IMR-90 (cell line): ENCODE data around the gene PRKCH. TPM values are rescaled to one million over a fixed set of nuclear protein-coding genes. Genes with fewer than 3 reads are reported as not detected.

ENCODE experiments used
- ATAC-seq: fragments of 200-7000 bp; cut with Tn5 transposase; 2 replicates; pipeline ENCODE4 v1.9.1; 2020; ENCODE audit warnings: low read depth, mild to moderate bottlenecking, moderate library complexity
- BruUV-seq: library from RNA; stranded (reverse); fragments of 400-500 nt; replicated peaks from 2 replicates; lab custom pipeline; 2021; lab: Mats Ljungman, UMichigan
- CTCF ChIA-PET: fragments of 300-600 bp; formaldehyde crosslinking; extraction: SDS; loops from one replicate; lab custom pipeline; 2021; ENCODE audit warnings: antibody characterized with exemption; lab: Yijun Ruan, JAX
- POLR2A ChIA-PET: fragments of 300-600 bp; sonication (Branson Sonifier 250); formaldehyde crosslinking; loops from one replicate; lab custom pipeline; 2022; ENCODE audit warnings: antibody characterized with exemption; ENCODE audit not compliant: unreplicated experiment; lab: Charles Lee
- DNase-seq: peaks from one replicate; pipeline ENCODE4 v3.0.0; 2013
- H2AFZ ChIP-seq: replicated peaks from 2 replicates; pipeline ENCODE3; 2013; ENCODE audit warnings: low read length, mild to moderate bottlenecking; ENCODE audit not compliant: poor library complexity
- H2AK5ac ChIP-seq: 2 replicates; pipeline ENCODE4 v1.6.1; 2013; ENCODE audit warnings: low read depth, low read length, inconsistent platforms
- H2AK9ac ChIP-seq: replicated peaks from 2 replicates; pipeline ENCODE3; 2013; ENCODE audit warnings: mild to moderate bottlenecking, low read depth, low read length, moderate library complexity; ENCODE audit not compliant: poor library complexity
- H2BK120ac ChIP-seq: 2 replicates; pipeline ENCODE4 v1.6.1; 2013; ENCODE audit warnings: low read depth, low read length, inconsistent platforms
- H2BK15ac ChIP-seq: 3 replicates; pipeline ENCODE4 v1.6.1; 2013; ENCODE audit warnings: low read depth, low read length, inconsistent platforms
- H2BK20ac ChIP-seq: 2 replicates; pipeline ENCODE4 v1.6.1; 2013; ENCODE audit warnings: low read depth, mild to moderate bottlenecking, inconsistent platforms, low read length, moderate library complexity
- H2BK5ac ChIP-seq: 2 replicates; pipeline ENCODE4 v1.6.1; 2013; ENCODE audit warnings: mild to moderate bottlenecking, low read depth, low read length, inconsistent platforms; ENCODE audit not compliant: poor library complexity, severe bottlenecking
- H3K14ac ChIP-seq: replicated peaks from 2 replicates; pipeline ENCODE4 v1.6.1; 2013; ENCODE audit warnings: low read depth, low read length, inconsistent platforms
- H3K18ac ChIP-seq: 2 replicates; pipeline ENCODE4 v1.6.1; 2013; ENCODE audit warnings: low read depth, low read length, control low read depth
- H3K23ac ChIP-seq: 2 replicates; pipeline ENCODE4 v1.6.1; 2013; ENCODE audit warnings: low read depth, low read length, inconsistent platforms
- H3K27ac ChIP-seq: 2 replicates; pipeline ENCODE4 v1.5.1; 2013; ENCODE audit warnings: mild to moderate bottlenecking, control low read depth, low read length; ENCODE audit not compliant: insufficient read depth
- H3K27me3 ChIP-seq: 2 replicates; pipeline ENCODE4 v1.6.1; 2013; ENCODE audit warnings: low read length; ENCODE audit not compliant: control insufficient read depth, insufficient read depth
- H3K36me3 ChIP-seq: 2 replicates; pipeline ENCODE4 v1.6.1; 2013; ENCODE audit warnings: low read length, mixed read lengths; ENCODE audit not compliant: control insufficient read depth, insufficient read depth
- H3K4ac ChIP-seq: 2 replicates; pipeline ENCODE4 v1.6.1; 2013; ENCODE audit warnings: low read depth, low read length, inconsistent platforms
- H3K4me1 ChIP-seq: 2 replicates; pipeline ENCODE4 v1.6.1; 2013; ENCODE audit warnings: low read length, mixed read lengths; ENCODE audit not compliant: control insufficient read depth, insufficient read depth
- H3K4me2 ChIP-seq: 2 replicates; pipeline ENCODE4 v1.6.1; 2013; ENCODE audit warnings: low read depth, mild to moderate bottlenecking, control low read depth, low read length, moderate library complexity
- H3K4me3 ChIP-seq: 2 replicates; pipeline ENCODE4 v1.5.1; 2013; ENCODE audit warnings: low read depth, mild to moderate bottlenecking, control low read depth, low read length, moderate library complexity; ENCODE audit not compliant: insufficient read depth
- H3K56ac ChIP-seq: 2 replicates; pipeline ENCODE4 v1.6.1; 2013; ENCODE audit warnings: low read length, inconsistent platforms; ENCODE audit not compliant: insufficient read depth; ENCODE audit errors: extremely low read depth
- H3K79me1 ChIP-seq, 2 experiments: 2 replicates each; pipeline ENCODE4 v1.6.1; 2013; ENCODE audit warnings: low read length in 2 of 2, inconsistent platforms in 1 of 2, low read depth in 1 of 2
- H3K9ac ChIP-seq: 2 replicates; pipeline ENCODE4 v1.6.1; 2013; ENCODE audit warnings: low read depth, low read length, control low read depth
- H3K9me1 ChIP-seq: 2 replicates; pipeline ENCODE4 v1.6.1; 2013; ENCODE audit warnings: low read length, inconsistent platforms; ENCODE audit not compliant: insufficient read depth
- H3K9me3 ChIP-seq: 2 replicates; pipeline ENCODE4 v1.6.1; 2013; ENCODE audit warnings: low read length; ENCODE audit not compliant: control insufficient read depth, insufficient read depth
- H4K20me1 ChIP-seq: 2 replicates; pipeline ENCODE4 v1.6.1; 2013; ENCODE audit warnings: low read length, inconsistent platforms; ENCODE audit not compliant: insufficient read depth
- H4K5ac ChIP-seq: 2 replicates; pipeline ENCODE4 v1.6.1; 2013; ENCODE audit warnings: mild to moderate bottlenecking, low read depth, low read length, control low read depth
- H4K8ac ChIP-seq, 2 experiments: 2 replicates each; pipeline ENCODE4 v1.6.1; 2013; ENCODE audit warnings: low read depth in 2 of 2, low read length in 2 of 2, control low read depth in 1 of 2, inconsistent platforms in 1 of 2
- H4K91ac ChIP-seq: 2 replicates; pipeline ENCODE4 v1.6.1; 2013; ENCODE audit warnings: low read depth, low read length, inconsistent platforms; ENCODE audit not compliant: insufficient read depth
- FOS ChIP-seq: fragments of 150-350 bp; IDR thresholded peaks from 2 replicates; pipeline ENCODE4 v1.6.1; 2016; ENCODE audit warnings: low read depth, low read length
- RAD21 ChIP-seq: IDR thresholded peaks from 2 replicates; pipeline ENCODE4 v1.6.1; 2012; ENCODE audit warnings: low read length, improper control_type of control experiment
- RCOR1 ChIP-seq: IDR thresholded peaks from 2 replicates; pipeline ENCODE4 v1.6.1; 2012; ENCODE audit warnings: mild to moderate bottlenecking, low read length, improper control_type of control experiment; ENCODE audit not compliant: insufficient replicate concordance
- SMC3 ChIP-seq: fragments of 150-350 bp; IDR thresholded peaks from 2 replicates; pipeline ENCODE4 v1.6.1; 2016; ENCODE audit warnings: low read depth, mild to moderate bottlenecking, antibody characterized with exemption, low read length, moderate library complexity
- WGBS, 2 experiments: methylation state at CpG; one replicate each; pipeline versions ENCODE4 v1.1.5 to v1.1.7; 2013; ENCODE audit warnings: missing lambda C conversion rate in 2 of 2; ENCODE audit not compliant: insufficient read length in 1 of 2; ENCODE audit errors: extremely low coverage in 2 of 2; 5-methylcytosine and 5-hydroxymethylcytosine counted together
- dilution Hi-C: fragments of 300-500 bp; cut with HindIII; formaldehyde crosslinking; loops from one replicate; pipeline ENCODE4 v1.14.3; 2018; ENCODE audit warnings: low sequenced_read_pairs; ENCODE audit not compliant: unreplicated experiment
- in situ Hi-C: fragments of 300-500 bp; cut with MboI; formaldehyde crosslinking; loops from 3 replicates; pipeline ENCODE4 v1.14.3; 2019; ENCODE audit warnings: low sequenced_read_pairs, inconsistent platforms, mixed read lengths
- intact Hi-C: fragments of 100-400 bp; cut with micrococcal nuclease; formaldehyde crosslinking; loops from 2 replicates; pipeline ENCODE4 v1.10.0; 2022
- polyA plus RNA-seq, 3 experiments: library from polyadenylated mRNA; depleted of rRNA; stranded (reverse); fragments of >200 nt; gene quantifications; 2 replicates each; pipeline ENCODE4 v1.2.3, GENCODE V29; 2012; ENCODE audit warnings: low replicate concordance in 1 of 3
- total RNA-seq: library from RNA; depleted of rRNA; stranded (reverse); fragments of >200 nt; gene quantifications from 2 replicates; pipeline ENCODE4 v1.2.3, GENCODE V29; 2012

The PRKCH gene
- total and polyA plus RNA-seq, 2 of the 4 experiments (the other 2 are of a cell fraction): 1.6 to 2.3 TPM

DNA sequence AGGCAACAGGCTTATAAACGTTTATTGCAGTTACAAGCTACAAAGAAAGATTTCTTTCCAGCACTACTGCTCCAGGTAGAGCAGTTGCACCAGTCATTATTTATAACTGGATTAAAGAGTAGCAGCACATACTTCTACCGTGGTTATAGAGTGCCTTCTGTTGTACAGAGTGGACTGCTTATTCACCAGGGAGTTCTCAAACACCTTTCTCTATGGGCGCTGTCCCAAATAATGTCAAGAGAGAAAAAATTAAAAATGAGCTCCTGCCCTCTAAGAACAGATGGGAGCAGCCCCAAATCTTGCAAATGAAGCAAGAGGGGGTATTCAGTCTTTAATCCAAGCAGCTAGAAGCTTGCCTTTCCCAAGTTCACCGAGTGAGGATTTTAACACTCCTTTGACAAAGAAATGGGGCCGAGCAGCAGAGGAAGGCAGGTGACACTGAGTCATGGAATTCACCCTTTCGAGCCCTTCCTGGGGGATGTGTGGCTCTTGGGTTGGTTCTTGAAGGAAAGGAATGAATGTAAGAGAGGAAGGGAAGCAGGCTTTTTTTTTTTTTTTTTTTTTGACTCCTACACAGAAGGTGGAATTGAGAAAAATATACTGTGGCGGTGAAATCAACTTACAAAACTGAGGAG is 181.2 kb downstream of the PRKCH start:
- in situ Hi-C loops (no loop called here), dilution Hi-C loops (no loop called here), intact Hi-C loops (no loop called here)
- Histone ChIP-seq H3K27ac (no peak overlapping the region), H3K4me2 (no peak overlapping the region), H2BK20ac (no peak overlapping the region), H4K5ac (peak overlapping the region; percentile 22), H2AFZ (no peak overlapping the region), H3K4ac (no peak overlapping the region), H3K9me3 (no peaks in the 10 kb centered on the region), H3K79me1 (no peaks in the 10 kb centered on the region), H3K23ac (no peak overlapping the region), H2AK5ac (no peak overlapping the region), H2AK9ac (no peak overlapping the region), H3K56ac (no peak overlapping the region), H3K4me1 (peaks cover 18% of the 10 kb centered on the region), H2BK5ac (no peak overlapping the region), H3K27me3 (no peaks in the 10 kb centered on the region), H2BK15ac (no peak overlapping the region), H3K14ac (no peak overlapping the region), H3K9me1 (no peaks in the 10 kb centered on the region), H3K4me3 (no peak overlapping the region), H4K20me1 (no peaks in the 10 kb centered on the region), H3K18ac (peak overlapping the region; percentile 43; the same call in 1 of the 2 replicates), H4K8ac (no peak overlapping the region), H3K36me3 (no peaks in the 10 kb centered on the region), H3K9ac (no peak overlapping the region), H2BK120ac (no peak overlapping the region), H4K91ac (no peak overlapping the region)
- TF ChIP-seq SMC3: no peak
- no peak for TF ChIP-seq RCOR1
- TF ChIP-seq RAD21: no peak
- TF ChIP-seq FOS: no peak
- no TSS peak for BruUV-seq
- no peak for DNase-seq
- CTCF ChIA-PET: no interaction called here
- POLR2A ChIA-PET: no interaction called here
- WGBS, 2 experiments: no CpG with 5 or more reads among the region's 7 CpGs
- no peak for ATAC-seq
